Suppressor macrophage (primary cell): Measurements from ENCODE around the gene SMURF1.

Experiments used
- DNase-seq, 4 experiments: peaks; one replicate each; pipeline ENCODE4 v3.0.0-alpha.2; 2020 to 2022

The SMURF1 gene

GRCh38 chr7:99097730-99098129 lies 46.2 kb downstream of the SMURF1 start:
- no peak for DNase-seq

- DNase-seq = no peak
Observed at GRCh38 chr7:99096124-99096887, 47.6 kb downstream of the SMURF1 start.

GRCh38 chr7:99095698-99096097 lies 48.2 kb downstream of the SMURF1 start:
- no peak for DNase-seq

- peak in 2 of 4 experiments; percentile 22 to 38 for DNase-seq
Observed at GRCh38 chr7:99094401-99094800, 49.5 kb downstream of the SMURF1 start.

- no peak for DNase-seq
Observed at GRCh38 chr7:99092064-99092720, 51.7 kb downstream of the SMURF1 start.

GRCh38 chr7:99090771-99091542 lies 53.0 kb downstream of the SMURF1 start:
- DNase-seq = no peak

GRCh38 chr7:99089914-99090629 lies 53.8 kb downstream of the SMURF1 start:
- no peak for DNase-seq

GRCh38 chr7:99086944-99087343 lies 57.0 kb downstream of the SMURF1 start:
- no peak for DNase-seq

GRCh38 chr7:99086532-99086931 lies 57.4 kb downstream of the SMURF1 start:
- DNase-seq = no peak

- DNase-seq = no peak
Observed at GRCh38 chr7:99083733-99084132, 60.2 kb downstream of the SMURF1 start.

GRCh38 chr7:99083068-99083651 lies 60.7 kb downstream of the SMURF1 start:
- DNase-seq = no peak

- peak in 1 of 4 experiments; percentile 13 for DNase-seq
Observed at GRCh38 chr7:99080679-99081078, 63.2 kb downstream of the SMURF1 start.

- DNase-seq = peak in 3 of 4 experiments; percentile 18 to 28 (median 19)
Observed at GRCh38 chr7:99079104-99079503, 64.8 kb downstream of the SMURF1 start.

- no peak for DNase-seq
Observed at GRCh38 chr7:99078416-99078815, 65.5 kb downstream of the SMURF1 start.

GRCh38 chr7:99076615-99077014 lies 67.3 kb downstream of the SMURF1 start:
- no peak for DNase-seq

- no peak for DNase-seq
Observed at GRCh38 chr7:99073839-99074446, 70.0 kb downstream of the SMURF1 start.

GRCh38 chr7:99072126-99072525 lies 71.8 kb downstream of the SMURF1 start:
- DNase-seq = no peak

GRCh38 chr7:99070361-99070760 lies 73.5 kb downstream of the SMURF1 start:
- DNase-seq = no peak

GRCh38 chr7:99061001-99061776 lies 82.7 kb downstream of the SMURF1 start:
- no peak for DNase-seq

- DNase-seq = no peak
Observed at GRCh38 chr7:99054781-99055180, 89.1 kb downstream of the SMURF1 start.

GRCh38 chr7:99050971-99051370 lies 92.9 kb downstream of the SMURF1 start:
- DNase-seq = no peak
